PFSK-1 (cell line): ENCODE results near the gene TBC1D16.

Experiments
- FOXP2 ChIP-seq: optimal IDR thresholded peaks from 2 replicates; pipeline ENCODE3; 2011; ENCODE audit warnings: borderline replicate concordance, control low read depth, inconsistent platforms; ENCODE audit not compliant: insufficient read depth; ENCODE audit errors: extremely low read length, extremely low read depth
- POLR2AphosphoS5 ChIP-seq: IDR thresholded peaks from 2 replicates; pipeline ENCODE4 v1.6.1; 2012; ENCODE audit warnings: low read depth, mild to moderate bottlenecking, control low read depth, low read length, moderate library complexity
- SIN3A ChIP-seq: IDR thresholded peaks from 2 replicates; pipeline ENCODE4 v1.6.1; 2012; ENCODE audit warnings: mild to moderate bottlenecking, low read length, moderate library complexity, borderline replicate concordance; ENCODE audit not compliant: insufficient read depth
- TAF1 ChIP-seq: IDR thresholded peaks from 2 replicates; pipeline ENCODE4 v1.6.1; 2012; ENCODE audit warnings: low read length, control low read depth, borderline replicate concordance; ENCODE audit not compliant: insufficient read depth
- TF ChIP-seq, protein P1 (sequence below), 2 experiments: IDR thresholded peaks; 2 replicates each; pipeline versions ENCODE4 v1.6.1 to v1.8.0; 2011 to 2012; ENCODE audit warnings: low read depth in 2 of 2, low read length in 2 of 2, control low read depth in 1 of 2, inconsistent platforms in 1 of 2, mild to moderate bottlenecking in 1 of 2, moderate library complexity in 1 of 2; ENCODE audit not compliant: insufficient read depth in 1 of 2

Gene TBC1D16

DNA sequence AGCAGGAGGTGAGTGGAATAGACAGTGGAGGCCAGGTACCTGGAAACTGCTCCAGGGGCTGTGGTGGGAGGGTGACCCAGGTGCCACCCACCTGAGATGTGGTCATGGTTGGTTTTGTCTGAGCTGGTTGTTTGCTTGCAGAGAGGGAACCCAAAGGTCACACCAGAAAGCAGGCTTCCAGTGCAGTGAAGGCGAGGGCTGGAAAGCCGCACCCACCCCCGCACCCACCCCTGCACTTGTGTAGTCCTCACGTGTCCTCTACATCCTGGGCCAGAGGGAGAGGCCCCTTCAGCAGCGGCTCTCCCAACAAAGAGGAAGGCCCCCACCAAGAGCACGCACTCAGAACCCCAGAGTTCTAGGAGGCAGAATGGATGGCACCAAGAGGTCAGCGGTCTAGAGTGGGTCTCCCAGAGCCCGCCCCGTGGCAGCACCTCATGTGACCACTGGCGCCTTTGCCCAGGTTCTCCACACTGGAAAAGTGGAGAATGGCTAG is 103.8 kb downstream of the TBC1D16 start:
- no peak for TF ChIP-seq TAF1
- TF ChIP-seq SIN3A: no peak
- TF ChIP-seq, protein P1, sequence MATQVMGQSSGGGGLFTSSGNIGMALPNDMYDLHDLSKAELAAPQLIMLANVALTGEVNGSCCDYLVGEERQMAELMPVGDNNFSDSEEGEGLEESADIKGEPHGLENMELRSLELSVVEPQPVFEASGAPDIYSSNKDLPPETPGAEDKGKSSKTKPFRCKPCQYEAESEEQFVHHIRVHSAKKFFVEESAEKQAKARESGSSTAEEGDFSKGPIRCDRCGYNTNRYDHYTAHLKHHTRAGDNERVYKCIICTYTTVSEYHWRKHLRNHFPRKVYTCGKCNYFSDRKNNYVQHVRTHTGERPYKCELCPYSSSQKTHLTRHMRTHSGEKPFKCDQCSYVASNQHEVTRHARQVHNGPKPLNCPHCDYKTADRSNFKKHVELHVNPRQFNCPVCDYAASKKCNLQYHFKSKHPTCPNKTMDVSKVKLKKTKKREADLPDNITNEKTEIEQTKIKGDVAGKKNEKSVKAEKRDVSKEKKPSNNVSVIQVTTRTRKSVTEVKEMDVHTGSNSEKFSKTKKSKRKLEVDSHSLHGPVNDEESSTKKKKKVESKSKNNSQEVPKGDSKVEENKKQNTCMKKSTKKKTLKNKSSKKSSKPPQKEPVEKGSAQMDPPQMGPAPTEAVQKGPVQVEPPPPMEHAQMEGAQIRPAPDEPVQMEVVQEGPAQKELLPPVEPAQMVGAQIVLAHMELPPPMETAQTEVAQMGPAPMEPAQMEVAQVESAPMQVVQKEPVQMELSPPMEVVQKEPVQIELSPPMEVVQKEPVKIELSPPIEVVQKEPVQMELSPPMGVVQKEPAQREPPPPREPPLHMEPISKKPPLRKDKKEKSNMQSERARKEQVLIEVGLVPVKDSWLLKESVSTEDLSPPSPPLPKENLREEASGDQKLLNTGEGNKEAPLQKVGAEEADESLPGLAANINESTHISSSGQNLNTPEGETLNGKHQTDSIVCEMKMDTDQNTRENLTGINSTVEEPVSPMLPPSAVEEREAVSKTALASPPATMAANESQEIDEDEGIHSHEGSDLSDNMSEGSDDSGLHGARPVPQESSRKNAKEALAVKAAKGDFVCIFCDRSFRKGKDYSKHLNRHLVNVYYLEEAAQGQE (IDR thresholded peaks at IDR 0.05; ENCODE audit: insufficient read depth in 1 of 2, low read depth in 2 of 2, low read length in 2 of 2): no peak
- TF ChIP-seq POLR2AphosphoS5: no peak
- TF ChIP-seq FOXP2: no peak

DNA sequence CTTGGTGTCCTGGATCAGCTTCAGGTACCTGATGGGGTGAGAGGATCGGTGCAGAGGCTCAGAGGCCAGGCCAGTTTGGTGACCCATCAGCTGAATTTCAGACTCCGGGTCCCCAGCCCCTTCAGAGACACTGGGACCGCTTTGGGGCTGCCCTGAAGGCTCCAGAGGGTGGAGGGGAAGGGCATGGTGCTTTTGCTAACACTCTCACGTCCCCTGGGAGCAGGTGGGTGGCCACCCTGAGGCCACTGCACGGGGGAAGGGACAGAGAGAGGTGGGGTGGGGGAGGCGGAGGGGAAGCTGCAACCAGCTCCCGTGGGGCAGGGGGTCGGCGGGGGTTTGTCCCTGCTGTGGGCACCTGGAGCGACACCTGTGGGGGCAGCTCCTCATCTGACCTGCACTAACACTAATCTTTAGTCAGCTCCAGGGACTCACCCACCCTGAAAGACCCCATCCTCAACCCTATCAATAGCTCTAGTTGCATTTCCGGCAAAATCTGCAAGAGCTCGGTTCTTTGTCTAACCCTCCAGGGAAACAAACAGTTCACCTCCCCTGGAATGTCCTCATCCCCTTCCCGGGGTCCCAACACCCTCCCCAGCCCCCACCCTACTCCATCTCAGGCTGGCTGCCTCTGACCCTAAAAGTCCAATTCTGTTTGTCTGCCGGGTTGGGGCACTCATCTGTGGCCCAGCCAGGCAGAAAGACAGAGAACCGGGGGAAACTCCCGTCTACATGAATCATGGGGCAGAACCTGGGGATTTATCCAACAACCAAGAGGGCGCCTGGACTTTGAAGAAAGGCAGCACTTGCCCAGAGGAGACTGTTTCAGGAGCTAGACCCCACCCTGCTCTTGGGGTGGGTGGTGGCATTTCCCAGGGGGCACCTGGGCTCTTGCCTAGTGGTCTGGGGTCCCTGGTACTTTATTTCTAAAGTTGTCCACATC is 104.5 kb downstream of the TBC1D16 start:
- TF ChIP-seq TAF1: no peak
- peak; percentile 31; the same call in 1 of the 2 replicates for TF ChIP-seq POLR2AphosphoS5
- TF ChIP-seq, protein P1 (IDR thresholded peaks at IDR 0.05; ENCODE audit: insufficient read depth in 1 of 2, low read depth in 2 of 2, low read length in 2 of 2): no peak

DNA sequence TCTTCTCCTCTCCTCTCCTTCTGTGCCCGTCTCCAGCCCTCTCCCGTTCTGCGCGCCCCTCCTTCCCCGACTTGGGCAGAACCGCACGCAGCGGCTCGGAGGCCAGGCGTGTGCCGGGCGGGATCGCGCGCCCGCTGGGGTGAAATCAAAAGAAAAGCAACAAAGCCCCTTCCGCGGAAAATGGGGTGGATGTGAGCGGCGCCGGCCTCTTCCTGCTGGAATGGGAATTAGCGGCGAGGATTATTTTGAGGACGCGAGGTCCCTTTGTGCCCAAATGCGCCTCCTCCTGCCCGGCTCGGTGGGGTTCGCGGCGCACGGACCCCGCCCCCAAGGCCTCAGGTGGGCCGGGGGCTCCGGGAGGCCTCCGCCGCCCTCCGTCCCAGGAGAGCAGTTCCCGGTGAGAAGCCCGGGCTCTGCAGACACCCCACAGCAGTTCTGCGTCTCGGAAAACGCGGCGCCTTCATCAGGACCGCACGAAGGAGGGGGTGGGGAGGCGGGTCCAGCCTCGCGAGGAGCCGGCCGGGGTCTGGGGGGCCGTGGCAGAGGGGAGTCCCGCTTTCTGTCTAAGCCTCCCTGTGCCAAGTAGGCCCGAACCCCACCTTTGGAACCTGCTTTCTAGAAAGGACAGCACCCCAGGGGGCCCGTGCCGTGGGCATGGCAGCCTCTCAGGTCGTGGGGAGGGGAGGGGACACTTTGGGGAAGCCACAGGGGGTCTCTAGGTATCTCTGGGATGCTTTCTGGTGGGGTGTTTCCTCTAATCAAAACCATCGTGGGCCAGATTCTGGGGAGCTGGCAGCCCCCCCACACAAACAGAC is 105.4 kb downstream of the TBC1D16 start:
- TF ChIP-seq SIN3A: no peak
- no peak for TF ChIP-seq FOXP2
- TF ChIP-seq TAF1: no peak
- TF ChIP-seq, protein P1 (IDR thresholded peaks at IDR 0.05; ENCODE audit: insufficient read depth in 1 of 2, low read depth in 2 of 2, low read length in 2 of 2): no peak
- no peak for TF ChIP-seq POLR2AphosphoS5

DNA sequence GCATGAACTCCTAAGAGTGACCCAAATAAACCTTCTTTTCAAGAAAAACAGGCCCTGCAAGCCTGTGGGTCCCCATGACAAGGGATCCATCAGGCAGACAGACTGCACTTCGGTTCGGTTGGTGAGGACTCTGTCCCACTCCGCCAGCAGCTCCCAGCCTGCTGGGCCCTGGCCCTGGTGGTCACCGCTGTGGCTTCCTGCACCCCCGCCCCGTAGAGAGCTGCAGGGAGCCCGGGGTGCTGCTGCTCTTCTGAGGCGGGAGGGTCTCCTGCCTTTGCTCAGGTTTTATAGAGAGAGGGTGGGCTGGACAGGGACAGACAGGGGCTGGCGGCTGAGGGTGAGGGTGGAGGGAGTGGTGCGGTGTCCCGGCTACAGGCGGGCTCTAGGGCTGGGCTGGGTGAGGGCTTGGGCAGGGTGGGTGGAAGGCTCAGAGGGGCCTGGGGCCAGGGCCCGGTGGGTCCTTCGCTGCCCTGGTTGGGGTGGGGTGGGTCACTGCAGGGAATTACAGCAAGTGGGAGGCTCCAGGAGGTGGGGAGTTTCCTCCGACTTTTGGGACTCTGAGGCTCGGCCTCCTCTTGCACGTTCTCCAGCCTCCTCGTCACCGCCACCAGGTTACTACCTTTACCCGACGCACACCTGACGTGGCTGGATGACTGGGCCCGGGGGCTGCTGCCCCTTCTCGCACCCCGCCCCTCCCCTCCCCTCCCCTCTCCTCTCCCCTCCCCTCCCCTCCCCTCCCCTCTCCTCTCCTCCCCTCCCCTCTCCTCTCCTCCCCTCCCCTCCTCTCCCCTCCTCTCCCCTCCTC is 106.2 kb downstream of the TBC1D16 start:
- TF ChIP-seq, protein P1 (IDR thresholded peaks at IDR 0.05; ENCODE audit: insufficient read depth in 1 of 2, low read depth in 2 of 2, low read length in 2 of 2): no peak
- TF ChIP-seq SIN3A (no peak), POLR2AphosphoS5 (no peak)
